Stimulated activated CD4-positive, alpha-beta T cell treated with anti-CD3 and anti-CD28 coated beads, Interleukin-2, amount 100 ng/mL, for 48 hours (primary cell): Measurements from ENCODE around the gene TTC7B.

Experiments
- DNase-seq, 2 donors: peaks; one replicate each; pipeline ENCODE4 v3.0.0-alpha.2; 2020

TTC7B gene

GRCh38 chr14:90739318-90740068 is 76.7 kb downstream of the TTC7B start:
- no peak for DNase-seq

GRCh38 chr14:90733139-90733808 is 83.0 kb downstream of the TTC7B start:
- no peak for DNase-seq

DNA sequence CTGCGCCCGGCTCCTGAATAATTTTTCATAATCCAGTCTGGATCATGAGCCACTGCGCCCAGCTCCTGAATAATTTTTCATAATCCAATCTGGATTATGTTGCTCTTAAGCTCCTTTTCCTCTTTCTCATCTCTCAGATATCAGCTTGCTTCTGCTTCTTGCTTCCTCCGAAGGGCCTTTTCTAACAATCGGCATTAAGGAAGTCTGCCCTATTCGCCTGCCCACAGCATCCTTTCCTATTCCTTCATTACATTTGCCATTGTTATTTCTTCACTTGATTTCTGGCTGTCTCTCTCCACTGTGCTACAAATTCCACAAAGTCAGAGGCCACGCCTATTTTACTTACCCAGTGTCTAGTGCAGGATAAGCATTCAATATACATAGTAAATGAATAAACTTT is 83.5 kb downstream of the TTC7B start:
- DNase-seq = no peak

DNA sequence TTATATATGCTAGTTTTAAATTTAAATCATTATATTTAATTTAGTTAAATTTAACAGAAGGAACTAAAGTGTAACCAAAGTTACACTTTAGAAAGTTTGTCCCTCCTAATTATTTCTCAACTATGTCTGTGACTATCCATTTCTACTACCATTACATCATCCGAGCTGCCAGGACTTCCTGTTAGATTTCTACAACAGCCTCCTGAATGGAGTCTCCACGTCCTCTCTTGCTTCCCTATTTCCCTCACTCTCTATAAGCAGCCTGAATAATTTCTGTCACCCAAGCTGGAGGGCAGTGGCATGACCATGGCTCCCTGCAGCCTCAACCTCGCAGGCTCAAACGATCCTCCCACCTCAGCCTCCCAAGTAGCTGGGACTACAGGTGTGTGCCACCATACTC is 84.1 kb downstream of the TTC7B start:
- DNase-seq = no peak

GRCh38 chr14:90731487-90731886 is 84.7 kb downstream of the TTC7B start:
- DNase-seq = no peak

DNA sequence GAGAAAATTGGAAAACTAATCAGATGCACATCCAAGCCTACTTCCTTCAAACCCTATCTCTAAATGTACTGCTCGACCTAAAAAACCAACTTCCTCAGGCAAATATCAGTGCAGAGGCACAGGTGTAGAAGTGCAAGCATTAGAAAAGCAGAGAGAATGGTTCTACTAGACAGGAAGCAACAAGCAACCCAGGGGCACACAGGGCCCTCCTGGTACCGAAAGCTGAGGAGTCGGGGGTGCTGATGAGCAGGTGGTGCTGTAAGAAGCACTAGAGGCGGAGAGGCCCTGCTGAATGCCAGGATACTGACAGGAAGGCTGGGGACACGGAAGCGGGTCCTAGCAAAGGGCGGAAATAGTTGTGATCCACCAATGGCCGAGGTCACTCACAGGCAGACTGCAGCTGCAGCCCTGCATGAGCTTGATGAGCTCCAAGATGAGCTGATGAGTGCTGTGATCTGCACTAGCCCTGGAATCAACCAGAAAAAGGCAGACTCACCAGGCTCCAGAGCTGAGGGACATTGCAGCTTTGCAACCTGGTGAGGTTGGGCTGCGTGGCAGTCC is 85.9 kb downstream of the TTC7B start:
- DNase-seq = no peak

GRCh38 chr14:90728951-90729350 is 87.3 kb downstream of the TTC7B start:
- DNase-seq = no peak

GRCh38 chr14:90727082-90727481 is 89.1 kb downstream of the TTC7B start:
- no peak for DNase-seq

DNA sequence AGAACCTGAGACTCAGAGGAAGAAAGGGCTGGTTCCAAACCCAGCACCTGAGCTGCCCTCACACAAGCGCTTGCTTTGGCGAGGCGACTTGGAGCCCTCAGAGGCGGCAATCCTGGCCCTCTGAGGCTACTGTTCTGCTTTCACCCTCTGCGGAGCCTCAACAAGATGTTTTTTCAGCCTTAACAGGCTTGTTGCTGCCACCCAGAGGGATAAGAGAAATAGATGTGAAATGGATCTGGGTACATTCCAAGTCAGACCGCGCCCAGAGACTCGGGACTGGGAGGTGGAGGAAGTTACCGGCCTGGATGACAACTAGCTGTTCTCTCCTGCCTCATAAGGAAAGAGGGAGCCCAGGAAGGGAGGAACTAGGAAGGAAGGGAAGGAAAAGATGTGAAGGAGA is 89.6 kb downstream of the TTC7B start:
- no peak for DNase-seq

GRCh38 chr14:90724866-90725265 is 91.4 kb downstream of the TTC7B start:
- DNase-seq = no peak

- DNase-seq = no peak
Observed at GRCh38 chr14:90722590-90722989, 93.6 kb downstream of the TTC7B start.

DNA sequence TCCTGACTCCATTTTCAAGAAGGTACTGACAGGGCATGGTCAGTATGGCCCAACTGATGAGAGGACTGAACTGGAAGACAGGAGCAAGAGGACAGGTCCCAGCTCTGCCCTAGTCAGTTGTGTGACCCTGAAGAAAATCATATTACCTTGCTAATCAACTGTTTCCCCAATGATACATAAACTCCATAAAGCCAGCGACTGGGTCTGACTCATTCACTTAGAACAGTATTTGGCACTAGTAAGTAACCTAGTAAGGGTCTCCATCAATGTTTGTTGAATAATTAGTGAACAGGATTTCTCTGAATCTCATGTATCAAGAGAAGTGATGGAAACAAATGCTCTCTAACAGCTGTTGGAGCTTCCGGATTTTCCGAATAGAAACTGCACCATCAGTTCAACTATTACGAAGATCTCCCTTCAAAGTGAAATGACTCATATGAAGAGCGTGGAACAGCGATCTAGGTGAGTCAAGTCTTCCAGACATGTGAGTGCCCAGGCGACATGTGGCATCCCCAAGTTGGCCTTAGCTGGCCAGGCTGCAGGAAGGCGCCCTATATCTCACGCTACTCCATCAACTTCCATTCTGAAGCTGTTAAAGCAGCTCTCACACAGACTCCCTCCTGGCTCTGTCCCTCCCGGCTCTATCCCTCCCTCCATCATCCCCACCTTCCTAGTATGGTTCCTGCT is 94.5 kb downstream of the TTC7B start:
- DNase-seq = no peak

- no peak for DNase-seq
Observed at GRCh38 chr14:90720832-90721231, 95.4 kb downstream of the TTC7B start.

- no peak for DNase-seq
Observed at GRCh38 chr14:90720336-90720735, 95.9 kb downstream of the TTC7B start.

DNA sequence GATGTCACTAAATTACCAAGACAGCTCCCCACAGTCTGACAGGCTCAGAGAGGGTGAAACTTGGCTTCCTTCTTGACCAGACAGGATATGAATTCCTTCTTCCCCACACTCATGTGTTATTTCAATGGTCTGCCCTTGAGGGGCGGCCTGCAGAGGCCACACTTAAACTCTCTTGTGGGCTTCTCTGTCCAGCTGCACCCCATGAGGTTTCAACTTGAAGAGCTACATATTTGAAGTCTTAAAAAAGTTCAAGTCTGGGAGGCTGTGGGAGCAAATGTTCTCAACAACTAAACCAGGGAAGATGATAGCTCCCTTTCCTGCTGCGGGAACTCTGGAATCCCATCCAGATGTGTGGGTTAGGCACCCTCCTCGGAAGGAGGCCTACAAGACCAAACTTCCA is 98.3 kb downstream of the TTC7B start:
- no peak for DNase-seq

DNA sequence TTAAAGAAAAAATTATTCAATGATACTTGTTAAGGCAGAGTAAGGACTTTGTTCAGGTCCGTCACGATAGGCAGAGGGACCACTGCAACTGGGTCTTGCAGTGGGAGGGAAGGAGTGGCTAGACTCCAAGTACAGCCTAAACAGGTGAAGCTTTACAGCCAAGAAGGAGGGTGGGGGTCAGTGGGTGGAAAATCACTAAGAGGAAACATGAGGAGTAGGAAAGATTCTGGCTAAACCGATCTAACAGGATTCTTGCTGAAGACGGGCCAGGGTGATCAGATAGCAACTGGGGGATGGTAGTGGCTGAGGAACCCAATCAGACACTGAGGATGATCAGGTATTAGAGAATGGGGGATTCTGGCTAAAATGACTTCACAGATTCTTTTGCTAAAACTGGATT is 100.2 kb downstream of the TTC7B start:
- DNase-seq = no peak

- no peak for DNase-seq
Observed at GRCh38 chr14:90715495-90715894, 100.7 kb downstream of the TTC7B start.

GRCh38 chr14:90714811-90715210 is 101.4 kb downstream of the TTC7B start:
- DNase-seq = no peak

GRCh38 chr14:90704738-90705392 is 111.4 kb downstream of the TTC7B start:
- no peak for DNase-seq

DNA sequence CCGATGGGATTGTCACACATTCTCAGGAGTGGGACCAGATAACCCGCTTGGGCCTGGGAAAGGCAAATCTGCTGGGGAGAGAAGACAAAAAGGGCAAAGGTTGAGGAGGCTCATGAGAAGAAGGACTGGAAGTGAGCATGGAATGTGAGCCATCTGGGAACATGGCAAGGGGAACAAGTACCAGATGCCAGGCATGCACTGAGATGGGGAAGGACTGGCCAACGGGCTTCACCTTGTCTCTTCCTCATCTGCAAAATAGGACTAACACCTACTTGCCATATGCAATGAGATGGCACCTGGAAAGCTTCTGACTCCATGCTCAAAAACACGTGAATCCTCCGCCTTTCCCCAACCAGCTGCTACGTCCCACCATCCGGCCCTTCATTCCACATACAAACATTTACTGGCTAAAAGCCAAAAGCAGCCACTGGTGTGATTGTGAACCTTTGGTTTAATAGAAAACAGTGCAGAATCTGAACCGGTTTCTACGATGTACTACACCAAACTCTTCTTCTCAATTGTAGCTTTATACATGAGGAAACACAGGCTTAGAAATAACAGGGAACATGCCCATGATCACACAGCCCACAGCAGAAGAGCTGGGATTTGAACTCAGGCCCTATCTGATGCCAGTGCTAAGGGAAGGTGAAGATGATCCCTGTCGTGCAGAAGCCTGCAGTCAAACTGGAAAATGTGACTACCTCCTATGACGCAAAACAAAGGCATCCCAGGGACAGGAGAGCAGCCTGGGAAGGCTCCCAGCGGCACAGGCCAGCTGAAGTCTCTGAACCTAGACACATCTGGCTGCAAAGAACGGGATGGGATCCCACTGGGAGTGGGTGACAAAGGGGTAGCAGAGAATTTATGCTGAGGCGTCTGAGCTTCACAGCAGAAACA is 112.1 kb downstream of the TTC7B start:
- DNase-seq = no peak

DNA sequence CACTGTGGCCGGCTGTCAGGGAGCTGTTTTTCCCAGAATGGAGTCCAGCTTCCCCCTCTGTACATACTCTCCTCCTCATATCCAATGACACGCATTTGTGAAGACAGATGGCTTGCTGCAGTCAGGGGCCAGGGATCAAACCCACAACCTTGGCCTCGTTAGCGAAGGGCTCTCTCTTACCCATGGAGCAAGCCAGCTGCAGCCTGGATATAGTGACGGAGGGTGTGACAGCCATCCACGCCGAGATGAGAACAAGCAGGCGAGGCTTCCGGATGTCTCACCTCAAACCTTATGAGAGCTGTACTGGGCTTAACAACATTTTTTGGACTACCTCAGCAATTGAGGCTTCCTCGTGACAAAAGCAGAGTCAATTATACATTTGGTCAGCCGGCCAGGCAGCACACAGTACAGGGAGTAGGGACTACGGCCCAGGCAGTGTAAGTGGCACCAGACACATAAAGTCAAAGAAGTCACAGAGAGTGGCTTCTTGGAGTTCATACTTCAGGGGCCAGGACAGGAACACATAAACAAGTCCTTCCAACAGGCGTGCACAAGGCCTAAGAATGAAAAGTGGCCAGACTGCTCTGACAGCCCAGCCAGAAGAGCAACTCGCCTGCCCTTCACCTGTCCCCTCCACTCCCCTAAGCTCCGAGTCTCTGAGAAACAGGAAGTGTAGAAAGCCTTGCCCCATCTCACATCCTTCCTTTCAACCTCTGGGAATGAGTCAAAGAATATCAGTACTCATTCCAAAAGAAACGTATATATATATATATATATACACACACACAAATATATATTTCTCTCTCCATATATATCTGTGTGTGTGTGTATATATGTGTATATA is 115.1 kb downstream of the TTC7B start:
- DNase-seq = no peak
